Measurements from ENCODE around the gene IL3RA.
"Not testable (repeated sequence)": the region's sequence is repeated elsewhere in the genome, so short reads cannot be mapped to it uniquely, and the experiment has no call there.

IL3RA gene

GRCh38 chrX:1423215-1423614 is 86.6 kb downstream of the IL3RA start:
- DNase-seq (ENCODE audit: low read depth in 2 of 2): no peak

DNA sequence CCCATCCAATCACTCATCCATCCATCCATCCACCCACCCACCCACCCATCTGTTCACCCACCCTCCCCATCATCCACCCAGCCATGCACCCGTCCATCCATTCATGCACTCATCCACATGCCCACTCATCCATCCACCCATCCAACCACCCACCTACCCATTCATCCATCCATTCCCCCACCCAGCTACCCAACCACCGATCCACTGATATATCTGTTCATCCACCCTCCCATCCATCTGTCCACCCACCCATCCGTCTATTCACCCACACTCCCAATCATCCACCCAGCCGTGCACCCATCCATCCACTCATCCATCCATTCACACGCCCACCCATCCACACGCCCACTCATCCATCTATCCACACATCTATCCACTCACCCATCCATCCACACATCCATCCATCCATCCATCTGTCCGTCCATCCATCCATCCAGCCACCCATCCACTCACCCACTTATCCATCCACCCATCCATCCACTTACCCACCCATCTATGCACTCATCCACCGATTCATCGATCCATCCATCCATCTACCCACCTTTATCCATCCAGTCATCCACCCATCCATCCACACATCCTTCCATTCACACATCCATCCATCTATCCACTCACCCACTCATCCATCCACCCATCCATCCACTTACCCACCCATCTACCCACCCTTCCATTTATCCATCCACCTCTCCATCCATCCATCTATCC is 87.7 kb downstream of the IL3RA start:
- no peak for DNase-seq (ENCODE audit: low read depth in 2 of 2)

DNA sequence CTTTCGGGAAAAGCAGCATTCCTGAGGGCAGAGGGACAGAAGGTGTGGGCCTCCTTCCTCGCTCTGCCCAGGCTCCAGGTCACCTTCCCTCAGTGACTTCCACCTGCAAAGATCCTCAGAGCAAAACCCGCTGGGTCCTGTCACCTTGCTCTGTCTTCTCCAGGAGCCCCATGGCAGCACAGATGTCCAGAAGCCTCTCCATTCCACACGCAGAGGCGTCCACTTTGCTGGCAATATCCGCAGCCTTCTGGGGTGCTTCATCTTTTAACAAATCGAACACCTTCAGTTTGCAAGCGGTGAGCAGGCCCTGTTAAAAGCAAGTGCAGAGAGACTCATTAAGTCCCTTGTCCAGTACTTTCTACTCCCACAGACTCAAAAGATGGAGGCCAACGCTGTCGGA is 88.8 kb downstream of the IL3RA start:
- DNase-seq (ENCODE audit: low read depth in 2 of 2): no peak

DNA sequence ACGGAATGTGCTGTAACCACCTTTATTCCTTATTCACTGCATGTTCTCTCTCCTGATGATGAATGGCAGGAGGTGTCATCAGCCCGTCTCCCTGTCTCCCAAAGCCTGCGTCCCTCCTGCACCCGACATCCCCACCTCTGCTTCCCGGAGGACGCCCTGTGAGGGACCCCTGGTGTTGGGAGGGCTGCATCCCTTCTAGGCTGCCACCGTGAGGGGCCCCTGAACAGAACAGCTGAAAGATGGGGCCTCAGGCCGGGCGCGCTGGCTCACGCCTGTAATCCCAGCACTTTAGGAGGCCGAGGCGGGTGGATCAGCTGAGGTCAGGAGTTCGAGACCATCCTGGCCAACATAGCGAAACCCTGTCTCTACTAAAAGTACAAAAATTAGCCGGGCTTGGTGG is 89.7 kb downstream of the IL3RA start:
- DNase-seq (ENCODE audit: low read depth in 2 of 2): not testable (repeated sequence)

DNA sequence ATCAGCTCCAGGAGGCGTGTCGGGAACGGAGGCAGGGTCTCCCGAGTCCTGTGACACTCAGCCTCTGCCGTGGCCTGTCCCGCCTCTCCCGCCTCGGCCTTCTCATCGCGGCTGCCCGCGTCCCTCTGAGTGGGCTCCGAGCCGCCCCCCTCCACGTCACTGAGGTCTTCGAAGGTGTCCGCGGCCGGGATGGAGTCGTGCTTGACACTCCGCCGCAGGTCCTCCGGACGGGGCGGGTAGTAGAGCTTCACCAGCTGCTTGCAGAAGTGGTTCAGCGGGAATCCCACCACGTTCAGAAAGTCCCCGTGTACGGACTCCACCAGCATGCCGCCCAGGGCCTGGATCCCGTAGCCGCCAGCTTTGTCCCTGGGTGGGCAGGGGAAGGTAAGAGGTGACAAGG is 91.2 kb downstream of the IL3RA start:
- no peak for DNase-seq (ENCODE audit: low read depth in 2 of 2)

DNA sequence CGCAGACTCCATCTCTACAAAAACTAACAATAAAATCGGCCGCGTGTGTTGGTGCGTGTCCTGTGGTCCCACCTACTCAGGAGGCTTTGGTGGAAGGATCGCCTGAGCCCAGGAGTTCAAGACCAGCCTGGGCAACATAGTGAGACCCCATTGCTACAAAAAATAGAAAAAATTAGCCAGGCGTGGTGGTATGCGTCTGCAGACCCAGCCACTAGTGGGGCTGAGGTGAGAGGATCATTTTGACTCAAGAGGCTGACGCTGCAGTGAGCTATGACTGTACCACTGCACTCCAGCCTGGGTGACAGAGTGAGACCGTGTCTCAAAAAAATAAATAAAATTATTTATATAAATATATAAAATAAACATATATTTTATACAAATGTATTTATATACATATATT is 93.9 kb downstream of the IL3RA start:
- DNase-seq (ENCODE audit: low read depth in 2 of 2): no peak
